Measurements from ENCODE around the gene DCTN4. TPM values are rescaled to one million over a fixed set of nuclear protein-coding genes. Genes with fewer than 3 reads are reported as not detected.

The DCTN4 gene
- total and polyA plus RNA-seq, 2 of the 8 experiments (the other 6 are each of a cell fraction or from before 2014, with no cell fraction given) = 20.5 to 42.7 TPM

- Histone ChIP-seq H3K9me3 (ENCODE audit: insufficient read depth in 2 of 2, low read depth in 1 of 2, low read length in 1 of 2) (no peaks in the 10 kb centered on the region), H3K14ac (ENCODE audit: insufficient read length) (no peak overlapping the region), H4K91ac (replicated peaks; ENCODE audit: insufficient read length, low read length) (no peak overlapping the region), H3K79me1 (ENCODE audit: low read depth, low read length) (no peaks in the 10 kb centered on the region), H3K27ac (ENCODE audit: low read depth, low read length) (no peak overlapping the region), H3K4me3 (ENCODE audit: extremely low read depth in 1 of 4, insufficient read depth in 2 of 4, low read depth in 3 of 4, low read length in 4 of 4) (no peak overlapping the region), H4K20me1 (replicated peaks in 1 of 2; ENCODE audit: control insufficient read depth in 1 of 2, insufficient read depth in 2 of 2, low read length in 2 of 2) (no peaks in the 10 kb centered on the region), H2AK5ac (ENCODE audit: low read depth, low read length) (no peak overlapping the region), H2AFZ (ENCODE audit: low read length) (no peak overlapping the region), H3K27me3 (replicated peaks in 1 of 4; ENCODE audit: control insufficient read depth in 3 of 4, extremely low read depth in 1 of 4, insufficient read depth in 3 of 4, low read length in 3 of 4) (no peaks in the 10 kb centered on the region), H2BK120ac (replicated peaks; ENCODE audit: low read depth, low read length) (no peak overlapping the region), H3K36me3 (ENCODE audit: control insufficient read depth in 2 of 4, insufficient read depth in 4 of 4, low read length in 3 of 4) (peaks cover 0 to 7% (median 0%) of the 10 kb centered on the region in 4 experiments; a peak in 3 of 8 replicates), H2BK12ac (ENCODE audit: low read depth, low read length) (no peak overlapping the region), H3K23ac (ENCODE audit: insufficient read length) (no peak overlapping the region), H3K4me2 (ENCODE audit: insufficient read depth in 1 of 2, low read depth in 2 of 2, low read length in 2 of 2) (no peak overlapping the region), H4K8ac (ENCODE audit: extremely low read depth, insufficient read depth, low read length) (no peak overlapping the region), H3K18ac (ENCODE audit: extremely low read depth, low read length) (no peak overlapping the region), H3K79me2 (ENCODE audit: control insufficient read depth in 1 of 2, insufficient read depth in 2 of 2, low read length in 2 of 2) (peaks cover 0 to 9% of the 10 kb centered on the region in 2 experiments; a peak in 2 of 4 replicates), H2BK5ac (ENCODE audit: low read depth, low read length) (no peak overlapping the region), H4K5ac (ENCODE audit: insufficient read length, low read depth, low read length) (no peak overlapping the region), H2BK15ac (ENCODE audit: low read length) (no peak overlapping the region), H3K23me2 (ENCODE audit: low read depth, low read length) (peaks cover 9% of the 10 kb centered on the region), H3K4ac (replicated peaks; ENCODE audit: insufficient read length, low read depth, low read length) (no peak overlapping the region), H3K56ac (replicated peaks; ENCODE audit: insufficient read length, low read depth, low read length) (no peak overlapping the region), H3K9ac (replicated peaks in 1 of 4; ENCODE audit: extremely low read depth in 1 of 4, low read depth in 3 of 4, low read length in 3 of 4) (no peak overlapping the region), H3K4me1 (replicated peaks in 1 of 4; ENCODE audit: control insufficient read depth in 3 of 4, insufficient read depth in 4 of 4, low read length in 3 of 4) (peaks cover 5 to 21% (median 13%) of the 10 kb centered on the region in 4 experiments), H2BK20ac (ENCODE audit: low read length) (no peak overlapping the region)
- POLR2A ChIA-PET (ENCODE audit: partially characterized antibody) = interaction anchor here (0.9 to 2.7 kb wide), 5 partner anchors 9 to 229 kb away, joined by 4 to 9 read pairs (median 4); partner anchors contain the start of genes MYOZ3 and RBM22
- no peak for FAIRE-seq
- CTCF ChIA-PET (ENCODE audit: partially characterized antibody) = interaction anchor here (0.7 to 3.3 kb wide), 7 partner anchors 9 to 61 kb away, joined by 3 to 11 read pairs (median 3); no protein-coding TSS in a partner anchor
- no peak for DNase-seq (ENCODE audit: low read depth in 1 of 2, low spot score in 2 of 2)
- 85% methylated on average over 6 of the region's 6 CpGs; no CpG with 5 or more reads in 1 of the 2 experiments for WGBS, 2 experiments (ENCODE audit: extremely low coverage in 1 of 2, insufficient coverage in 1 of 2, insufficient read length in 1 of 2, insufficient replicate concordance in 2 of 2, low coverage in 1 of 2, low lambda C conversion rate in 2 of 2, missing lambda C conversion rate in 1 of 2)
- TF ChIP-seq JUND (IDR thresholded peaks at IDR 0.05; ENCODE audit: low read length) (no peak), TBP (IDR thresholded peaks at IDR 0.05; ENCODE audit: low read depth, low read length) (no peak), FOSL1 (IDR thresholded peaks at IDR 0.05; ENCODE audit: insufficient read depth, low read depth, low read length) (no peak), CTBP2 (IDR thresholded peaks at IDR 0.05; ENCODE audit: borderline replicate concordance, insufficient read depth, insufficient read length, low read length) (no peak), E2F6 (IDR thresholded peaks at IDR 0.05) (no peak), BCL11A (IDR thresholded peaks at IDR 0.05; ENCODE audit: low read depth in 2 of 2, low read length in 2 of 2) (no peak)
Measured at GRCh38 chr5:150675069-150675468, 83.7 kb downstream of the DCTN4 start.

Measured in H1 (cell line).